Nephron (organoid): Measurements from ENCODE around the gene TUBGCP3.

Experiments
- H3K27ac Mint-ChIP-seq, 3 experiments: 2 replicates each; pipeline ENCODE4 v1.8.0; 2020; ENCODE audit warnings: mixed read lengths in 3 of 3, mild to moderate bottlenecking in 2 of 3, moderate library complexity in 1 of 3
- H3K27me3 Mint-ChIP-seq: 2 replicates; pipeline ENCODE4 v1.8.0; 2021; ENCODE audit warnings: low read depth, mild to moderate bottlenecking, moderate library complexity, mixed read lengths
- H3K36me3 Mint-ChIP-seq: 2 replicates; pipeline ENCODE4 v1.8.0; 2020; ENCODE audit warnings: low read depth, mixed read lengths
- H3K4me1 Mint-ChIP-seq: 2 replicates; pipeline ENCODE4 v1.8.0; 2020; ENCODE audit warnings: mixed read lengths
- H3K4me3 Mint-ChIP-seq, 3 experiments: 2 replicates each; pipeline ENCODE4 v1.8.0; 2020; ENCODE audit warnings: mild to moderate bottlenecking in 3 of 3, mixed read lengths in 3 of 3, moderate library complexity in 2 of 3
- H3K9me3 Mint-ChIP-seq: 2 replicates; pipeline ENCODE4 v1.8.0; 2020; ENCODE audit warnings: mixed read lengths
- CTCF ChIP-seq, 3 experiments: fragments of 200-600 bp; sonication (generic); IDR thresholded peaks; one replicate each; pipeline ENCODE4 v1.5.0; 2021; ENCODE audit warnings: antibody characterized with exemption in 3 of 3; ENCODE audit not compliant: unreplicated experiment in 3 of 3

The TUBGCP3 gene

GRCh38 chr13:112562786-112563383 lies 25.1 kb downstream of the TUBGCP3 start:
- H3K36me3 Mint-ChIP-seq: peaks cover 67% of the 10 kb centered on the region
- no peaks in the 10 kb centered on the region for H3K27me3 Mint-ChIP-seq
- no peak for TF ChIP-seq CTCF (IDR thresholded peaks at IDR 0.05; ENCODE audit: unreplicated experiment in 3 of 3)
- H3K9me3 Mint-ChIP-seq: no peaks in the 10 kb centered on the region
- no peaks in the 10 kb centered on the region for H3K4me1 Mint-ChIP-seq
- H3K4me3 Mint-ChIP-seq: no peak overlapping the region
- peak overlapping the region in 1 of 3 experiments; percentile 21 for H3K27ac Mint-ChIP-seq

GRCh38 chr13:112562254-112562653 lies 25.7 kb downstream of the TUBGCP3 start:
- H3K27me3 Mint-ChIP-seq: no peaks in the 10 kb centered on the region

GRCh38 chr13:112561478-112561877 lies 26.5 kb downstream of the TUBGCP3 start:
- Mint-ChIP-seq H3K9me3 (no peaks in the 10 kb centered on the region), H3K27ac (no peak overlapping the region), H3K36me3 (peaks cover 68% of the 10 kb centered on the region), H3K4me1 (no peaks in the 10 kb centered on the region), H3K4me3 (no peak overlapping the region), H3K27me3 (no peaks in the 10 kb centered on the region)
- TF ChIP-seq CTCF (IDR thresholded peaks at IDR 0.05; ENCODE audit: unreplicated experiment in 3 of 3): no peak

More at GRCh38 chr13:112562254-112562653, 25.7 kb downstream of the TUBGCP3 start:
- Mint-ChIP-seq H3K36me3 (peaks cover 69% of the 10 kb centered on the region), H3K27ac (no peak overlapping the region), H3K4me1 (no peaks in the 10 kb centered on the region), H3K4me3 (no peak overlapping the region), H3K9me3 (no peaks in the 10 kb centered on the region)
- TF ChIP-seq CTCF (IDR thresholded peaks at IDR 0.05; ENCODE audit: unreplicated experiment in 3 of 3): no peak

- Mint-ChIP-seq H3K9me3 (no peaks in the 10 kb centered on the region), H3K36me3 (peaks cover 72% of the 10 kb centered on the region), H3K4me3 (no peak overlapping the region), H3K4me1 (no peaks in the 10 kb centered on the region), H3K27me3 (no peaks in the 10 kb centered on the region), H3K27ac (peak overlapping the region in 2 of 3 experiments; percentile 7 to 14)
- no peak for TF ChIP-seq CTCF (IDR thresholded peaks at IDR 0.05; ENCODE audit: unreplicated experiment in 3 of 3)
These were observed 29.1 kb downstream of the TUBGCP3 start for GRCh38 chr13:112558696-112559418.

- Mint-ChIP-seq H3K9me3 (no peaks in the 10 kb centered on the region), H3K4me1 (no peaks in the 10 kb centered on the region), H3K27ac (no peak overlapping the region), H3K4me3 (no peak overlapping the region), H3K27me3 (no peaks in the 10 kb centered on the region), H3K36me3 (peaks cover 75% of the 10 kb centered on the region)
- TF ChIP-seq CTCF (IDR thresholded peaks at IDR 0.05; ENCODE audit: unreplicated experiment in 3 of 3): no peak
These were observed 31.4 kb downstream of the TUBGCP3 start for GRCh38 chr13:112556600-112556999.
